GM19025 (cell line): ENCODE results near the gene CNTNAP4.

ENCODE experiments used
- ATAC-seq: cut with Tn5 transposase; IDR thresholded peaks from one replicate; pipeline ENCODE4 v1.9.1; 2021; ENCODE audit warnings: mild to moderate bottlenecking, low read depth, moderate library complexity; ENCODE audit not compliant: unreplicated experiment

The CNTNAP4 gene

GRCh38 chr16:76387994-76388393 lies 110.8 kb downstream of the CNTNAP4 start:
- ATAC-seq = no peak

- no peak for ATAC-seq
Measured at GRCh38 chr16:76389126-76389525, 111.9 kb downstream of the CNTNAP4 start.

- no peak for ATAC-seq
Measured at GRCh38 chr16:76390476-76390875, 113.3 kb downstream of the CNTNAP4 start.

GRCh38 chr16:76396977-76397376 lies 119.8 kb downstream of the CNTNAP4 start:
- no peak for ATAC-seq

- ATAC-seq = no peak
Measured at GRCh38 chr16:76409706-76410105, 132.5 kb downstream of the CNTNAP4 start.

GRCh38 chr16:76421571-76421970 lies 144.4 kb downstream of the CNTNAP4 start:
- ATAC-seq = no peak

- ATAC-seq = no peak
Measured at GRCh38 chr16:76428858-76429257, 151.7 kb downstream of the CNTNAP4 start.

GRCh38 chr16:76441391-76441790 lies 164.2 kb downstream of the CNTNAP4 start:
- no peak for ATAC-seq

GRCh38 chr16:76441876-76442275 lies 164.7 kb downstream of the CNTNAP4 start:
- no peak for ATAC-seq

GRCh38 chr16:76443973-76444372 lies 166.8 kb downstream of the CNTNAP4 start:
- ATAC-seq = no peak

- ATAC-seq = no peak
Measured at GRCh38 chr16:76444832-76445231, 167.6 kb downstream of the CNTNAP4 start.

- no peak for ATAC-seq
Measured at GRCh38 chr16:76445815-76446214, 168.6 kb downstream of the CNTNAP4 start.

GRCh38 chr16:76446251-76446650 lies 169.1 kb downstream of the CNTNAP4 start:
- ATAC-seq = no peak

GRCh38 chr16:76450890-76451289 lies 173.7 kb downstream of the CNTNAP4 start:
- no peak for ATAC-seq

- ATAC-seq = no peak
Measured at GRCh38 chr16:76455257-76455656, 178.1 kb downstream of the CNTNAP4 start.

GRCh38 chr16:76456016-76456415 lies 178.8 kb downstream of the CNTNAP4 start:
- ATAC-seq = no peak

- no peak for ATAC-seq
Measured at GRCh38 chr16:76459111-76459510, 181.9 kb downstream of the CNTNAP4 start.

GRCh38 chr16:76461836-76462235 lies 184.6 kb downstream of the CNTNAP4 start:
- ATAC-seq = no peak

- no peak for ATAC-seq
Measured at GRCh38 chr16:76464955-76465620, 187.9 kb downstream of the CNTNAP4 start.

GRCh38 chr16:76466871-76467270 lies 189.7 kb downstream of the CNTNAP4 start:
- ATAC-seq = no peak

- ATAC-seq = no peak
Measured at GRCh38 chr16:76474048-76474447, 196.8 kb downstream of the CNTNAP4 start.

- ATAC-seq = no peak
Measured at GRCh38 chr16:76478105-76478504, 200.9 kb downstream of the CNTNAP4 start.
